DMS153 treated with DMSO at 0.1 percent for 48 hours (cell line): ENCODE data around the gene OR51B2.
"Not testable (repeated sequence)": the region's sequence is repeated elsewhere in the genome, so short reads cannot be mapped to it uniquely, and the experiment has no call there.

Source experiments
- DNase-seq: peaks from one replicate; lab custom pipeline; 2025; ENCODE audit not compliant: unreplicated experiment; lab: John Stamatoyannopoulos, UW

Gene OR51B2, protein sequence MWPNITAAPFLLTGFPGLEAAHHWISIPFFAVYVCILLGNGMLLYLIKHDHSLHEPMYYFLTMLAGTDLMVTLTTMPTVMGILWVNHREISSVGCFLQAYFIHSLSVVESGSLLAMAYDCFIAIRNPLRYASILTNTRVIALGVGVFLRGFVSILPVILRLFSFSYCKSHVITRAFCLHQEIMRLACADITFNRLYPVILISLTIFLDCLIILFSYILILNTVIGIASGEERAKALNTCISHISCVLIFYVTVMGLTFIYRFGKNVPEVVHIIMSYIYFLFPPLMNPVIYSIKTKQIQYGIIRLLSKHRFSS

DNA sequence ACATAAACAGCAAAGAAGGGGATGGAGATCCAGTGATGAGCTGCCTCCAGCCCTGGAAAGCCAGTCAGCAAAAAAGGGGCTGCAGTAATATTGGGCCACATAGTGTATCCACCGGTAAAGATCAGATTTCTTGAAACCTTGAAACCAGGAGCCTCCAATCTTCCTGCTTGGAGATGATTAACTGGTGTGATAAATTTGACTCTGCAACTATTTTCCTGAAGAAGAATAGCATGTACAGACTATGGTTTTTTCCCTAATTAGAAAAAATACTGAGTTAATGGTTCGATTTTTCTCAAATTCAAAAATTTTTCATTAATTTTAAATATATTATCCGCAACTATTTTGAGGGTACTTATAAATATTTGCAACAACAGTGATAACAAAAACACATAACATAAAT, at the start of gene OR51B2:
Gene OR51B2 (minus strand): TSS at position 101 of the 400 bp plus-strand sequence. CDS start 0 bp downstream, at position 101.
- no peak for DNase-seq

DNA sequence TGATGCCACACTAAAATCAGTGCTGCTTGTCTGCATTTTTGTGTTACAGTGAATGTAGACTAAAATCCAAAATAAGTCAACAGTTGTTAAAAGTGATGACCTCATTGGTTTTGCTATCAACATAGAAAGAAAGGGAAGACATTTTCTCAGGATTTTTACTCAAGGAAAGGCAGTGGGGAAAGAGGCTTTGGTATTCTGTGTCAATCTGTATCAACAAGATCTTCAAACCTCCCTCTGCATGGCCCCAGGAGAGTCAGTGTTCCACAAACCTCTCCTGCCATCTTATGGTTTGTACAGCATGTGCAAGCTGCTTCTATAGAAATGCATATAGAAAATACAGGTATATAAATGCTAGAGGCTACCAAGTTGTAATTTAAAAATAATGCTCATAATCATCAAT, 45.7 kb upstream of the OR51B2 start:
- no peak for DNase-seq

DNA sequence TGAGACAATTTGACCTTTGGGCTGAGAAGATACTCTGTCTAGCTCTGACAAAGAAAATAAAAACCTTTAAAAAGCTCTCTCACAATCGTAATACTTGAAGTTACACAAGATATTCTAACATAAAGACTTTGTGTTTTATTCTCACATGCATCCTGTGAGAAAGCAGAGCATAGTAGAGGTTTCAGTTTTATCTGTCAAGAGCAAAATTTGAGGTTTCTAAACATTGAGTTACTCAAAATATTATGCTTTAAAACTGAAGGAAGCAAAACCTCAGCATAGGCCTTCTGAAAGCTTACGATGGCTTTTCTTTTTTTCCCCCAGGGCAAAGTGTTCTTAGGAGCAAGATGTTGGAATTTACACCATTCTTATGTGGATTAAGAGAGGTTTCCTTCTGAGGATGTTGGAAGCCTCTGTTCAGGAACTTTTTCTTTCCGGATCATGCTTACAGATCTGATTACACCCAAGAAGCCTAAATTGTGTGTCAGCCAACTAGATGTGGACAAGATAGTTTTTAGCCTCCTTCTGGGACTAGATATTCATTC, 44.5 kb upstream of the OR51B2 start:
- no peak for DNase-seq

DNA sequence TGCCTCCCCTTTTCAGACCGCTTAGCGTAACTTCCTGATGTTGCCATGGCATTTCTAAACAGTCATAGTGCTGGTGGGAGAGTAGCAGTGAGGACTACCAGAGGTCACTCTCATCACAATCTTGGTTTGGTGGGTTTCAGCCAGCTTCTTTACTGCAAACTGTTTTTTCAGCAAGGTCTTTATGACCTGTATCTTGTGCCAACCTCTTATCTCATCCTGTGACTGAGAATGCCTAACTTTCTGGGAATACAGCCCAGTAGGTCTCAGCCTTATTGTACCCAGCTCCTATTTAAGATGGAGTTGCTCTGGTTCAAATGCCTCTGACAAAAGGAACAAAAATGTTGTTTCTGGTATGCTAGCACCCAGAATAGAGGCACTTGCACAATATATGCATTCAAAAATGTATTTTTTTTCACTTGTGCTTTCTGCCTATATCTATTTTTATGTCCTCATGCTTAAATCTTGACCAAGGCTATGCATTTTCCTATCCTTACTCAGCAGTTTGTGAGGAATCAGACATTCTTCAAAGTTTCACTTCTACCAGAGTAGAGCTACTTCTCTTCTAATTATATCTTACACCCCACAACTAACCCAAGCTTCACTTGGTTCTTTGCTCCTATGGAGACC, 43.5 kb upstream of the OR51B2 start:
- DNase-seq = no peak

DNA sequence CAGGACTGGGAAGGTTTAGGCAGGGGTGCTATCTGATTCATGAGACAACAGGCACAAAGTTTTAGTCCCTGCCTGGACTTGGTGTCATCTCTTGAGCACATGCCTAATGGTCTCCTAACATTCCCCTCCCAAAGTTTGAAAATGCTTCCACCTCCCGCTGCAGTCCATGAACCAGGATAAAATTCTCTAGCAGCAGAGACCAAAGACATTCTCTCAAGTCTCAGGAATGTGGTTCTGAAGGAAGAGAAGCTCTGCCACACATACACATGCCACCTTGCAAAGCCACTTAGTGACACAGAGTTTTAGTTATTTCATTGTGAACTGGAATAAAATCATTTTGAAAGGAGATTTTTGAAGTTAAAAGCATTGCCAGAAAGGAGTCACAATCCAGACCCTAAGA, 42.8 kb upstream of the OR51B2 start:
- no peak for DNase-seq

DNA sequence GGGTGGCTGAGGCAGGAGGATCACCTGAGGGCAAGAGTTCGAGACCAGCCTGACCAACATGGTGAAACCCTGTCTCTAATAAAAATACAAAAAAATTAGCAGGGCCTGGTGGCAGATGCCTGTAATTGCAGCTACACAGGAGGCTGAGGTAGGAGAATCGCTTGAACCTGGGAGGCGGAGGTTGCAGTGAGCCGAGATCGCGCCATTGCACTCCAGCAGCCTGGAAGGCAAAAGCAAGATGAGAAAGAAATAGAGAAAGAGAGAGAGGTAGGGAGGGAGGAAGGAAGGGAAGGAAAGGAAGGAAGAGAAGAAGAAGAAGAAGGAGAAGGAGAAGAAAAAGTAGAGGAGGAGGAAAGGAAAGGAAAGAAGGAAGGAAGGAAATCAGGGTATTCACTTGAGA, 42.3 kb upstream of the OR51B2 start:
- DNase-seq = not testable (repeated sequence)

DNA sequence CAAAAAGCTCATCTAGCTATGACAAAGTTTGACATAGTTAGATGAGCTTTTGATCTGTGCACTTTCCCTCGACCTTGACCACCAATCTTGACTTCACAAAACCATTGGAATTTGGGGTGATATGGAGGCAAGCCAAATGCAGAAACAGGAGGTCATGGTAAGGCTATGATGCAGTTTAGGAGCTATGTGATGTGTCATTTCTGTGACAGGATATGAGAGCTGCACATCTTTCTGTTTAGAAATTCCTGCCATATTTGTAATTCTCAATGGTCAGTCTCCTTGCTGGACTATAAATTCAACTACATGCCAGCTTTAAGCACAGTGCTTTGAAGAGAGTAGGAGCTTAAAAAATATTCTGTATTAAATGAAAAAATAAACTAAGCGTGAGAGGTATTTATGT, 40.1 kb upstream of the OR51B2 start:
- no peak for DNase-seq

DNA sequence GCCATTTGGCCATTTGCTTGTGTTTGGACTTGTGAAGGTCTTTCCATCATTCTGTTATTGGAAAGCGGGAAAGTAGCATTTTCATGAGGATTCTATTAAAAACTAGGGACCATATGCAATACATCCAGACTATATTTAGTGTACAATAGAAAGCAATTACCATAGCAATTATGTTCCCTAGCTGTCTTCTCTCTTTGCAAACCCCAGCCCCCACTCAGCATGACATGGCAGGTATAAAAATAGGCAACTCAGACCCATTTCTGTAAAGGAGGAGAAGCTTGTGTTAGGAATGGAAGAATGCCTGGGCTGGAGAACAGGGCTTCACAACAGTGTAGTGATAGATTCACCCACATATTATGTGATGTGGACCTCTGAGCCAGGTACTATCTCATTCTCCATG, 39.6 kb upstream of the OR51B2 start:
- DNase-seq = no peak

DNA sequence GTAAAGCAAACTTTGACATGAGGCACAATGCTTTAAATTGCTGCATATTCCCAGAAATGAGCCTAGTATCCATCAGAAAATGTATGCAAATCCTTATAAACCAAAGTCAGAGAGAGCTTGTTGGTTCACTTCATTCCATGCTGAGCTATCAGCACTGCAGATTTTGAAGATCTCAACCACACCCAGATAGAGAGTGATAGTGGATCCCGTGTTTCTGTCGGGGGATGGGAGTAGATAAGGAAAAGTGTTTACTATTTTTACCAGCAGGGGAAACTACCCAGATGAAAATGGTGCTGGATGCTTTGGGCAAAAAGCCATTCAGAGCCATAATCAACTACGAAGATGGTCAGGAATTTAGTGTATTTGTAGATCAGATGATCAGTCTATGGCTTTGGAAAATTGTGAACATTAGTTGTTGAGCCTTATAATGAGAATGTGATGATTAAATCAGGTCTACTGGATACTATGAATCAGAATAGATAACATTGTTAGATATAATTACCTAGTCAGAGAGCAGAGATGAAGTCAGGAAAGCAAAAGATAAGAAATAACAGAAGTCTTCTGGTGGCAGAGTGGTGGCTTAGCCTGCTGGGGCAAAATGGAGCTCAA, 38.0 kb upstream of the OR51B2 start:
- no peak for DNase-seq

DNA sequence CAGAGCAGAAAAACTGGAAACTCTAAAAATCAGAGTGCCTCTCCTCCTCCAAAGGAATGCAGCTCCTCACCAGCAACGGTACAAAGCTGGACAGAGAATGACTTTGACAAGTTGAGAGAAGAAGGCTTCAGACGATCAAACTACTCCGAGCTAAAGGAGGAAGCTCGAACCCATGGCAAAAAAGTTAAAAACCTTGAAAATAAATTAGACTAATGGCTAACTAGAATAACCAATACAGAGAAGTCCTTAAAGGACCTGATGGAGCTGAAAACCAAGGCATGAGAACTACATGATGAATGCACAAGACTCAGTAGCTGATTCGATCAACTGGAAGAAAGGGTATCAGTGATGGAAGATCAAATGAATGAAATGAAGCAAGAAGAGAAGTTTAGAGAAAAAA, 31.9 kb upstream of the OR51B2 start:
- DNase-seq = not testable (repeated sequence)

DNA sequence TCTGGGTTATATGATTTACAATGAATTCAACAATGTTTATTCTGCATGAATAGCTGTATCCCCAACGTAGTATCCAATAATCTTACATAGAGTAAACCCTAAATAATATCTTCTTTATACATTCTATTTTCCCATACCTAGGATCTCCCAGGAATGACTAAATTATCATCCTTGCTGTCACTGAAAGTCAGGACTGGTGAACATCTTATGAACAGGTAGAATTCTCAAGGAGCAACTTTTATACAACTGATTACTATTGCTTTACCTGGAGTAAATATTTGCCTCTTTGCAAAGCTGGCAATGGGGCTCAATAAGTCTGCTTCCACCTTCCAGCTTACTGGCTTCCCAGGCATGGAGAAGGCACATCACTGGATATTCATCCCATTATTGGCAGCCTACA, 27.1 kb upstream of the OR51B2 start, which contains the start of gene OR51B6:
Gene OR51B6 (plus strand): TSS at position 301 of the 400 bp plus-strand sequence. CDS start 0 bp downstream, at position 301.
- DNase-seq = no peak

DNA sequence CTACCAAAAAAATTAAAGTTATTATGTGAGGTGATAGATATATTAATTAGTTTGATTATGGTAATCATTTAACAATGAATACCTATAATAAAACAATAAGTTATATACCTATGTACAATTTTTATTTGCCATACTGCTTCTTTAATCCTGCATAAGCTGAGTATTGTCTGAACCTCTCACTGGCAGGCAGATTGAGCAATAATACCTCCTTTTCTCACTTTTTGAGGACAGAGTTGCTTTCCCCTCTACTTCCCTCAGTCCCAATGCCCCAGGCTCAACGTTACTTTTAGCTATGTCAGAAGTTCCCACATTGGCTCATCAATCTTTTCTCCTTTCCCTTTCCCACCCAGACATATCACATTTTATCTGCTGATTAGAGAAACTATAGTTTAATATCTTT, 25.5 kb upstream of the OR51B2 start:
- DNase-seq = no peak

DNA sequence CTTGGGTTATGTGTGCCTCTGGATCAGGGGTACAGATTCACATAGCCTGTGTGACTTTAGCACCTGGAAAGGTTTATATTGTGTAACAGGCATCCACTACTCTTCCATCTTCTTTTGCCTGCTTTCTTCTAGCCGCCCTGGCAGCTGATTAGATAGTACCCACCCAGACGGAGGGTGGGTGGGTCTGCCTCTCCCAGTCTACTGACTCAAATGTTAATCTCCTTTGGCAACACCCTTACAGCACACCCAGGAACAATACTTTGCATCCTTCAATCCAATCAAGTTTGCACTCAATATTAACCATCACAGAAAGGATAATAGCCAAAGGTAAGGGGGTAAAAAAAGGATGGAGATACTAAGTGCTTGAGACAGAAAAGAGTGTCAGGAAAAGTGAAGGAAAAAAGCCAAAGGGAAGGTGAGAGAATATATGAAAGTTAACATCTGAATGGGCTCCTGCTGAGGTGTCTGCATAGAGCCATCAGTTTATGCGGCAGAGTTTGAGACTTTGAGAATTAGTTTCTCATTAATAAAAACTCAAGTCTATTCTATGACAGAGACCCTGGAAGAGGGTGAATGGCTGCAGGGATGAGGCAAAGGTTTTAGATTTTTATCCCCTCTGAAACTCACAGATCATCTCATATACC, 24.6 kb upstream of the OR51B2 start:
- no peak for DNase-seq

DNA sequence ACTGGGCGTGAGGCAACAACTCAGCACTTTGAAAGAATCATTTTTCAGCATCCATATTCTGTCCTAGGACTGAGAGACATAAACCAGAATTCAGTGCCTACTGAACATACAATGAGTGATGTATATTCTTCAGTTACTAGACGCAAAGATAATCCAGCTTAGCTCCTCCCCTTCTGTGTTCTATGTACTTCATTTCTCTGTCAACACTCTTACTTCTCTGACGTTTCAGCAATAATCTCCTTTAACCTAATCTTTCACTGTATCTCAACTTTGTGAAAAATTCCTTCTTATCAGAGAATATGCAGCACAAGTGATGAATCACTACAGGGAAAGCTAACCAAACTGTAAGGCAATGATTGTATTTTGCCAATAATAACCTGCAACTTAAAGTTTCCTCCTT, 21.7 kb upstream of the OR51B2 start:
- no peak for DNase-seq

DNA sequence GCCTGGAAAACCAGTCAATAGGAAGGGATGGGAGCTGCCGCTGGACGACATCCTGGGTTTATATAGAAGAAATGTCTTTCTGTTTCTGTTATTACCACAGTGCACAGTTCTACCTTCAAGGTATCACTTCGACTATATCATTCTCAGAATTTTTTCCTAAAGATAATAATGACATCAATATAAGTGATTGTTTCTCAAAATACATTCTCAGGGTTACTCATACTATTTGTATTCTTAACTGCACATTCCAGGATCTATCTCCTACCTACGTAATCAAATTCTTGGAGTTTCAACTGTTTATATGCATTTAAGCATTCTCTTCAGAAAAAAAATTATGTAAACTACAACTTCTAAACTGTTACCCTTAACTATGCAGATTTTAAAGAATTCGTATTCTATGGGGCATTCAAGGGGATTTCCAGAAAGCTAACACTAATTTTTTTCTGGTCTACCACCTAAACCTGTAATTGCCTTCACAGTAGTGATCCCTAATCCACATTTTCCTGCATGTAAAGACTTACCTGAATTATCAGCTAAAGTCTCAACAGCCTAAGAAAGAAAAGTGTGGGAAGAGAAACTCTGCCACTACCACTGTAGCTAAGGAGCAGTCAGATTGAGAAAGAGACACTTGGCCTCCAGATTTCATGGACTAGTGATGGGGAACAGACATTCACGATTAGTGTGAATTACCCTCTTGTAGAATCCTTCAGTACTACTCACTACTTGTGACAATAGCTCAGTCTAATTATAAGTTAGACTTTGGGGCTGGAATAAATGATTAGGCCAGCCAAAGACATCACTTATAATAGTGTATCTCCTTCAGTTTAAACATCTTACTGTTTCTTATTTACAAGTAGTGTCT, 19.6 kb upstream of the OR51B2 start, which contains the start of gene OR51B5:
Gene OR51B5 (minus strand): TSS at position 51 of the 862 bp plus-strand sequence. CDS start 0 bp downstream, at position 51.
- no peak for DNase-seq

DNA sequence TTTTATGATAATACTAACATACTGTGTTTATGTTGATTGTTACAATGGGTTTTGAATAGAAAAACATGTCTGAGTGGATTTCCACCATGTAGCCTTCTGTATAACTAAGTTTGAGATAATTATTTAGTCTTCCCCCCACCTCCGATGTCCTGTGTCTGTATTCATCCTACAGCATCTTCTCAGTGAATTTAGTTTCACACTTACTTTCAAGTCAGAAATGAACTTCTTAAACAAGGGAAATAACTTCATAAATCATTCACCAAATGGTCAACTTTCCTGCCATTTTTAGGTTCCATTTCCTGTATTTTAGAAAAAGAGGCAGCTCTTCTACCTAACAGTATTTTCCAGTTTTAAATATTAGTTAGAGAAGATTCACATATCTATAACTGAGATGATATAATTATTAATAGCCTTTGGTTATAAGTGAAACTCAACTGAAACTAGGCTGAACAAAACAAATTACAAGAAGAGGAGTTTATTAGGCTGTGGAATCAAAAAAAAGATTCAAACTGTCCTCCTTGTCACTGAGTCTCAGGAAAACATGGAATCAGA, 15.8 kb upstream of the OR51B2 start:
- DNase-seq = no peak

DNA sequence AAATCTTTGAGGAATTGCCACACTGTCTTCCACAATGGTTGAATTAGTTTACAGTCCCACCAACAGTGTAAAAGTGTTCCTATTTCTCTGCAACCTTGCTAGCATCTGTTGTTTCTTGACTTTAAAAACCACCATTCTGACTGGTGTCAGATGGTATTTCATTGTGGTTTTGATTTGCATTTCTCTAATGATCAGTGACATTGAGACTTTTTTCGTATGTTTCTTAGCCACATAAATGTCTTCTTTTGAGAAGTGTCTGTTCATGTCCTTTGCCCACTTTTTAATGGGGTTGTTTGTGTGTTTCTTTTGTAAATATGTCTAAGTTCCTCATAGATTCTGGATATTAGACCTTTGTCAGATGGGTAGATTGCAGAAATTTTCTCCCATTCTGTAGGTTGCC, 13.2 kb upstream of the OR51B2 start:
- not testable (repeated sequence) for DNase-seq

DNA sequence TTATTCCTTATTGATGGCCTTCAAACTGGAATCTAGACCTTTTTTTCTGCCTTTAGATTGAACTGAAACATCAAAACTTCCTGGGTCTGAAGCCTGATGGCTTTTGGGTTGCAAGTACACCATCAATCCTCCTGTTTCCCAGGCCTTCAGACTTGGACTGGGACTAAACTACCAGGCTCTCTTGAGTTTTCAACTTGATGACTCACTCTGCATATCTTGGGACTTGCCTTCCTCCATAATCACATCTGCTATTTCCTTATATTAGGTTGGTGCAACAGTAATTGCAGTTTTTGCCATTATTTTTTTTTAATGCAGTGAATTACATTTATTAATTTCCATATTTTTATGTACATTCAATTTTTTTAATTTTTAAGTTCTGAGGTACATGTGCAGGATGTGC, 12.2 kb upstream of the OR51B2 start:
- DNase-seq = no peak

DNA sequence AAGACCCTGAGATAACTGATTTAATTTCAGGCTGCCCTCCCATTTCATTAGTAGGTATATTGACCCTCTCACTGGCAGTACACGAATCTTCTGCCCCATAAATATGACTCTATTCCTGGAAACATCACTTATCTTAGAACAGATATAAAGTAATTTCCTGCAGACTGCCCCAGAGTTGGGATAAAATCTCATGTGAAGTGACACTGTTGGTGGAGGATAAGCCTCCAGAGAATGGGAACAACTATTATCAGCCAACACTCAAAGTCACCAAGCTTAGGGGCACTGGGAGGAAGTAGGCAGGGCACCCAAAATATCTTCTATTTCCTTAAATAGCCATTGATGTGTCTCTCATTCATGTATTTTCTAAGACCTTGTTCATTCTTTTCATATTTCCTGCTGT, 11.1 kb upstream of the OR51B2 start:
- no peak for DNase-seq

DNA sequence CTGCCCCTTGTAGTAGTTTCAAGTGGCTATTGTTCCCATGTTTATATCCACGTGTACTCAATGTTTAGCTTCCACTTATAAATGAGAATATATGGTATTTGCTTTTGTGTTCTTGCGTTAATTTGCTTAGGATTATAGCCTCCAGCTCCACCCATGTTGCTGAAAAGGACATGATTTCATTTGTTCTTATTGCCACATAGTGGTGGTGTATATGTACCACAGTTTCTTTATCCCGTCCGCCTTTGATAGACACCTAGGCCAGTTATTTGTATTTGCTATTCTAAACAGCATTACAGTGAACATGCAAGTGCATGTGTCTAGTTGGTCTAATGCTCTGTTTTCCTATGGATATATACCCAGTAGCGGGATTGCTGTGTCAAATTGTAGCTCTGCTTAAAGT, 6.8 kb downstream of the OR51B2 start:
- DNase-seq = no peak
